ENCODE data around the gene TRIM28.

DNA sequence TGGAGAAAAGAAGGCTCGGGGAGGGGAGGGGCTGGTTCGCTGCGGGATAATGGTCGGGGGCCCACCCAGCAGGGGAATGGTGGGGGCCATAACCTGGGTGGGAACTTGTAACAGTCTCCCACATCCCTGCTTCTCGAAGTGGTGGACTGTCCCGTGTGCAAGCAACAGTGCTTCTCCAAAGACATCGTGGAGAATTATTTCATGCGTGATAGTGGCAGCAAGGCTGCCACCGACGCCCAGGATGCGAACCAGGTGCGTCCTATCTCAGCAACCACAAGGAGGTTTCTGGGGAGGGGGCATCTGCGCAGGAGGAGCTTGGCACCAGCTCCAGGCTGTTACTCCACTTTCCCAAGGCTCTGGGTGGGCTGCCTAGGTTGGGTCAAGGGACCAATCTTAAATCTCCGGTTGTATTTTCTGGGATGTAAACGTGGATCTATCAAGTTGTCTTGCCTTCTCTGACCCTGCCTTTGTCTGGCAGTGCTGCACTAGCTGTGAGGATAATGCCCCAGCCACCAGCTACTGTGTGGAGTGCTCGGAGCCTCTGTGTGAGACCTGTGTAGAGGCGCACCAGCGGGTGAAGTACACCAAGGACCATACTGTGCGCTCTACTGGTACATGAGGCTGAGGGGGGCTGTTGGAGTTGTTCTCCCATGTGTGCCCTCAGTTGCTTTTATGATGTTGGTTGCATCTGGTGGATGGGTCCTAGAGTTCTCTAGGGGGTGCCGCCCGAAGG, 1.6 kb downstream of the TRIM28 start:
- TF ChIP-seq EZH2 (IDR thresholded peaks at IDR 0.05), result no peak
- TF ChIP-seq POLR2AphosphoS5 (IDR thresholded peaks at IDR 0.05; ENCODE audit: borderline replicate concordance, low read depth, low read length), result no peak
- TF ChIP-seq FOXP2 (optimal IDR thresholded peaks at IDR 0.05; ENCODE audit: control extremely low read depth, extremely low read length, insufficient read depth), result no peak
